GM10847 (cell line): ENCODE results near the gene TBC1D16.

ENCODE experiments used
- POLR2A ChIP-seq: IDR thresholded peaks from 2 replicates; pipeline ENCODE4 v1.6.1; 2011; ENCODE audit not compliant: insufficient read length; ENCODE audit errors: extremely low read depth

TBC1D16 gene

DNA sequence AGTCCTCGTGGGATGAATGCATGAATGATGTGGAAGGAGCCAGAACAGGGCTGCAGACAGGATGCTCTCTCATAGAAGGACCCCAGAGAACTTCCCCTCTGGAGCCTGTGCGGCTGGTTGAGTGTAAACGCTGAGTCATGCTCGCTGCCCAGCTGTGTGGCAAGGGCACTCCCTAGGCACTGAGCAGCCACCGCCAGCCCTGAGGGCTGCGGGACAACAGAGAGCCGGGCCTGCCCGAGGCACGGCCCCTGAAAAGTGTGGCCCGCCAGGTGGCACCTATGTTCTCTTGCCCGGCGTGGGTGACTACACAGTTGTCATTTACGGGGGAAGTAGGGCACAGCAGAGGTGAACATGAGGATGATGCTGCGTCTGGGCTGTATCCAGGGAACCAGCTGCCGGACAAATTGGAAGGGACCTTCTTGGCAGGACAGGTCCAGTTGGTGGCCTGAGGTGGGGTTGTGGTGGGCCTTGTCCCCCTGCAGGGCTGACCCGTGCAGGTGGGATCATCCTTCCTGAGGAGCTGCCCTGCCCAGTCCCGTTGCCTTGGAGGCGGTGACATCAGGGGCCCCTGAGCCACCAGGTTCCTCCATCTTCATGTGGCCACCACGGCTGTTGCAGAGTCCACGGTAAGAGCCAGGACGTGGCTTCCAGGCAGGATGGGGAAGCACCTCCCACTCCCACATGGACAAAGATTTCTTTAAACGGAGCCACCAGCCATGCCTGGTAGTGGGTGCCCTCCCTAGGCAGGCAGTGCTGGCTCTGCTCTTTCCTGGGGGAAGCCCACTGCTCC is 101.6 kb downstream of the TBC1D16 start:
- no peak for TF ChIP-seq POLR2A

DNA sequence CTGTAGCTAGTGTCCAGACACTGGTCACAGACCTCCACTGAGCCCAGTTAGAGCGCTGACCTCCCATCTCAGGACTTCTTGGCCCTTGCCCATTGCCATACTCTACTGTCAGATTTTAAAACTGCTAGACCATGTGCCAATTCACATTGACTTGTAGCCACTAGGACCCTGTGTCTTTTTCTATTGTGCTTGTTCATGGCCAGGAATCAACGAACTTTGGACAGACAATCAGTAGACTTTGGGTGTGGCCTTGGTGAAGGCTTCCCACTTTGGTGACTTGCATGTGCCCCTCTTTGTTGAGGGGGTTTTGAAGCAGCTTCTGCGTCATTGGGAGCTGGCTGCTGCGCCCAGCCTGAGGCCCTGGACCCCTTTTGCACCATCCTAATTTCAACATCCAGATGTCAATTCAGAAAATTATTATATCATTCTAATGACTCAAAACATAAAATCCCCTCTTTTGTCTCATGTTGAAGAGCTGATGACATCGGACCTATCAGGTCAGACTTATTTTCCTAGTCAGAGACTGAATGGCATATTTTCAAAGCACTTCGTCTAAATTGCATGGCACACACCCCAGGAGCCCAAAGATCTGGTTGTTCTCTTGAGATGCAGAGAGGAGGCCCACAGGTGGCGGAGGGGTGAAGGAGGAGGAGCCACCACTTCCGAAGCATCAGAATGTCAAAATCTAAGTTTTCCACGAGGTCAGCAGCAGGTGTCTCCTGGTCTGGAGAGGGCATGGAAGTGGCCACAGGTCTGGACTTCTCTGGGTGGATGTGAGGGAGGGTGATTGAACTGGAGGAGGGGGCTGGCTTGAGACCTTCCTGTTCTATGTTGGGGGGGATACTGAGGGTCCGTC is 103.0 kb downstream of the TBC1D16 start:
- TF ChIP-seq POLR2A = no peak

DNA sequence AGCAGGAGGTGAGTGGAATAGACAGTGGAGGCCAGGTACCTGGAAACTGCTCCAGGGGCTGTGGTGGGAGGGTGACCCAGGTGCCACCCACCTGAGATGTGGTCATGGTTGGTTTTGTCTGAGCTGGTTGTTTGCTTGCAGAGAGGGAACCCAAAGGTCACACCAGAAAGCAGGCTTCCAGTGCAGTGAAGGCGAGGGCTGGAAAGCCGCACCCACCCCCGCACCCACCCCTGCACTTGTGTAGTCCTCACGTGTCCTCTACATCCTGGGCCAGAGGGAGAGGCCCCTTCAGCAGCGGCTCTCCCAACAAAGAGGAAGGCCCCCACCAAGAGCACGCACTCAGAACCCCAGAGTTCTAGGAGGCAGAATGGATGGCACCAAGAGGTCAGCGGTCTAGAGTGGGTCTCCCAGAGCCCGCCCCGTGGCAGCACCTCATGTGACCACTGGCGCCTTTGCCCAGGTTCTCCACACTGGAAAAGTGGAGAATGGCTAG is 103.8 kb downstream of the TBC1D16 start:
- TF ChIP-seq POLR2A = no peak

DNA sequence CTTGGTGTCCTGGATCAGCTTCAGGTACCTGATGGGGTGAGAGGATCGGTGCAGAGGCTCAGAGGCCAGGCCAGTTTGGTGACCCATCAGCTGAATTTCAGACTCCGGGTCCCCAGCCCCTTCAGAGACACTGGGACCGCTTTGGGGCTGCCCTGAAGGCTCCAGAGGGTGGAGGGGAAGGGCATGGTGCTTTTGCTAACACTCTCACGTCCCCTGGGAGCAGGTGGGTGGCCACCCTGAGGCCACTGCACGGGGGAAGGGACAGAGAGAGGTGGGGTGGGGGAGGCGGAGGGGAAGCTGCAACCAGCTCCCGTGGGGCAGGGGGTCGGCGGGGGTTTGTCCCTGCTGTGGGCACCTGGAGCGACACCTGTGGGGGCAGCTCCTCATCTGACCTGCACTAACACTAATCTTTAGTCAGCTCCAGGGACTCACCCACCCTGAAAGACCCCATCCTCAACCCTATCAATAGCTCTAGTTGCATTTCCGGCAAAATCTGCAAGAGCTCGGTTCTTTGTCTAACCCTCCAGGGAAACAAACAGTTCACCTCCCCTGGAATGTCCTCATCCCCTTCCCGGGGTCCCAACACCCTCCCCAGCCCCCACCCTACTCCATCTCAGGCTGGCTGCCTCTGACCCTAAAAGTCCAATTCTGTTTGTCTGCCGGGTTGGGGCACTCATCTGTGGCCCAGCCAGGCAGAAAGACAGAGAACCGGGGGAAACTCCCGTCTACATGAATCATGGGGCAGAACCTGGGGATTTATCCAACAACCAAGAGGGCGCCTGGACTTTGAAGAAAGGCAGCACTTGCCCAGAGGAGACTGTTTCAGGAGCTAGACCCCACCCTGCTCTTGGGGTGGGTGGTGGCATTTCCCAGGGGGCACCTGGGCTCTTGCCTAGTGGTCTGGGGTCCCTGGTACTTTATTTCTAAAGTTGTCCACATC is 104.5 kb downstream of the TBC1D16 start:
- TF ChIP-seq POLR2A = no peak

DNA sequence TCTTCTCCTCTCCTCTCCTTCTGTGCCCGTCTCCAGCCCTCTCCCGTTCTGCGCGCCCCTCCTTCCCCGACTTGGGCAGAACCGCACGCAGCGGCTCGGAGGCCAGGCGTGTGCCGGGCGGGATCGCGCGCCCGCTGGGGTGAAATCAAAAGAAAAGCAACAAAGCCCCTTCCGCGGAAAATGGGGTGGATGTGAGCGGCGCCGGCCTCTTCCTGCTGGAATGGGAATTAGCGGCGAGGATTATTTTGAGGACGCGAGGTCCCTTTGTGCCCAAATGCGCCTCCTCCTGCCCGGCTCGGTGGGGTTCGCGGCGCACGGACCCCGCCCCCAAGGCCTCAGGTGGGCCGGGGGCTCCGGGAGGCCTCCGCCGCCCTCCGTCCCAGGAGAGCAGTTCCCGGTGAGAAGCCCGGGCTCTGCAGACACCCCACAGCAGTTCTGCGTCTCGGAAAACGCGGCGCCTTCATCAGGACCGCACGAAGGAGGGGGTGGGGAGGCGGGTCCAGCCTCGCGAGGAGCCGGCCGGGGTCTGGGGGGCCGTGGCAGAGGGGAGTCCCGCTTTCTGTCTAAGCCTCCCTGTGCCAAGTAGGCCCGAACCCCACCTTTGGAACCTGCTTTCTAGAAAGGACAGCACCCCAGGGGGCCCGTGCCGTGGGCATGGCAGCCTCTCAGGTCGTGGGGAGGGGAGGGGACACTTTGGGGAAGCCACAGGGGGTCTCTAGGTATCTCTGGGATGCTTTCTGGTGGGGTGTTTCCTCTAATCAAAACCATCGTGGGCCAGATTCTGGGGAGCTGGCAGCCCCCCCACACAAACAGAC is 105.4 kb downstream of the TBC1D16 start:
- no peak for TF ChIP-seq POLR2A

DNA sequence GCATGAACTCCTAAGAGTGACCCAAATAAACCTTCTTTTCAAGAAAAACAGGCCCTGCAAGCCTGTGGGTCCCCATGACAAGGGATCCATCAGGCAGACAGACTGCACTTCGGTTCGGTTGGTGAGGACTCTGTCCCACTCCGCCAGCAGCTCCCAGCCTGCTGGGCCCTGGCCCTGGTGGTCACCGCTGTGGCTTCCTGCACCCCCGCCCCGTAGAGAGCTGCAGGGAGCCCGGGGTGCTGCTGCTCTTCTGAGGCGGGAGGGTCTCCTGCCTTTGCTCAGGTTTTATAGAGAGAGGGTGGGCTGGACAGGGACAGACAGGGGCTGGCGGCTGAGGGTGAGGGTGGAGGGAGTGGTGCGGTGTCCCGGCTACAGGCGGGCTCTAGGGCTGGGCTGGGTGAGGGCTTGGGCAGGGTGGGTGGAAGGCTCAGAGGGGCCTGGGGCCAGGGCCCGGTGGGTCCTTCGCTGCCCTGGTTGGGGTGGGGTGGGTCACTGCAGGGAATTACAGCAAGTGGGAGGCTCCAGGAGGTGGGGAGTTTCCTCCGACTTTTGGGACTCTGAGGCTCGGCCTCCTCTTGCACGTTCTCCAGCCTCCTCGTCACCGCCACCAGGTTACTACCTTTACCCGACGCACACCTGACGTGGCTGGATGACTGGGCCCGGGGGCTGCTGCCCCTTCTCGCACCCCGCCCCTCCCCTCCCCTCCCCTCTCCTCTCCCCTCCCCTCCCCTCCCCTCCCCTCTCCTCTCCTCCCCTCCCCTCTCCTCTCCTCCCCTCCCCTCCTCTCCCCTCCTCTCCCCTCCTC is 106.2 kb downstream of the TBC1D16 start:
- TF ChIP-seq POLR2A = no peak

DNA sequence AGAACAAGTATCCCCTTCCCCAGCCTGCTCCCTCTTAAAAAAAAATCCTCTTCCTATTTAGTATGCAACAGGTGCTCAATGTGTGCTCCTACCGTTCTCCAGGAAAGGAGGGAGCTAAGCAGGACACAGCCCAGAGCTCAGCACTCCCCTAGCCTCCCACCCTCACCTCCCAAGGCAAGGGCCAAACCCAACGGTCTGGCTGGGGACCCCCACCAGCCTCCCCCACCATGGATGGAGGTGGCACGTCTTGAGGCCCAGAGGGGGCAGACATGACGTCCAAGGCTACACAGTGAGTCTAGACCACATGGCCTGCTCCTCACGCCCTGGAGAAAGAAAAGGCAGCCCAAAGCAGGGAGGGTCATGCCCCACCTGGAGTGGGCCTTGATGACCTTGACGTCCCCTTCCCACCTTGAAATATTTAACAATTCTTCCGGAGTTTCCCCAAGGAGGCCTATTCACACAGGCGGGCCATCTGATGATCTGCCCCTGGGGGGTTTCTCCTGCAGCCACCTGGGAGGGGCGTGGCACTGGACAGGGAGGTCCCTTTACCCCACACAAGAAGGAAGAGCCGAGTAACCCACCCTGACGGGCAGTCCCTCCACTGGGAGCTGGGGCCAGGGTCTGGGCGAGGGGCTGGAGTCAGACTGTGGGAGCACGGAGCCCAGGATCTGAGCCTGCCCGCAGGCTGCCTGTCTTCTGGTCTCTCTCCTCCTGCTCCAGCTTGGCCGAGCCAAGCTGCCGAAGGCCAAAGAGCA is 107.0 kb downstream of the TBC1D16 start:
- TF ChIP-seq POLR2A = no peak

DNA sequence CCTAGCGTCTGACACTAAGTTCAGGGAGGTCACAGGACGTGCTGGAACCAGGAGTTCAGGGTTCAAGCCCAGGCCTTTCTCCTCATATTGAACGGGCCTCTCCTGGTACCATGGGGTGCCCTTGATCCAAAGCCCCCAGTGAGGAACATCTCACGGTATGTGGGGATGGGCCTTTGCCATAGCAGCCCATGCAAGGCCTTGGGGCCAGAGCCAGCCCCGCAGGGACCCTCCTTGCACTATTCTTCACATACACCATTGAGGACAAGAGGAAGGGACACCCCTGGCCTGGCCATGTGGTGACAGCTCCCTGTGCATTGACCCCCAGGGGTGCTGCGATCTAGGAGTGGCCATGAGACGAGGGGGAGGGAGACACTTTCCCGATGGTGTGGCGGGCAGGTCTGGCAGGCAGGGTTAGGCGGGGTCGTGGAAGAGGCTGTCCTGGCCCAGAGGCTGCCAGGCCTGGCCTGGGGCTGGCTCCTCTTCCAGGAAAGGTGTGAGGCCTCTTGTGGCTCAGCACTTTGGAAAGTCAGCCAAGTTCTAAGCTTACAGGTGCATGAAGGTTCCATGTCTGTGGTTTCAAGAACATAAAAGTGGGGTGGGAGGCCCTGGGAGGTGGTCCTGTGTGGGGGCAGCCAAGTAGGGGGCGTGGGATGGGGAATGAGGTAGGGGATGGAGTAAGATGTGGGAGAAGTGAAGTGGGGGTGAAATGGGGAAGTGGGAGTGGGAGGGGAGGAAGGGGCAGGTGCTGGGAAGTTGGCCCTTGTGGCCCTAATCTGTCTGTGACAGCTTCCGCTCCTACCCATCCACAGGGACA is 107.8 kb downstream of the TBC1D16 start:
- TF ChIP-seq POLR2A = no peak

DNA sequence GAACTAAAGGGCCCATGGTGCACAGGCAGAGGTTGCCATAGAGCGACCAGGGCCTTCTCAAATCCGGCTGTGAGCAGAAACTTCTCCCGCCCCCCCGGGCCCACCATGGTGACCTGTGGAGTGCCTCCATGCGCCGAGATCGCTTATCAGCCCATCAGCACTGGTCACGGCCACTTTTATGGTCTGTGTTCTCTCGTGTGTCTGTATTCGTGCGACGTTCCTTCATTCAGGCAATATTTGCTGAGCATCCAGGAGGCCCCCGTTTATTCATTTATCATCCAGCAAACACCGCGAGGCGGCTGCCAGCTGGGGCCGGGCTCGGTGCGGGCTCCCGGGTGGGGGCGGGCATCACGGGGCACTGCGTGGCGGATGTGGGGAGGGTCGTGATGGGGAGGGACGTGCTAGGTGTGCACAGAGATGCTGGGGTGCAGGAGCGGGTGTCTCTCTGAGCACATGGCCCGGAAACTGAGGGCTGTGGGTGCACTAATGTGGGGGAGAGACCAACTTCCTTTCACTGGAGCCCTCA is 108.5 kb downstream of the TBC1D16 start:
- TF ChIP-seq POLR2A = no peak

DNA sequence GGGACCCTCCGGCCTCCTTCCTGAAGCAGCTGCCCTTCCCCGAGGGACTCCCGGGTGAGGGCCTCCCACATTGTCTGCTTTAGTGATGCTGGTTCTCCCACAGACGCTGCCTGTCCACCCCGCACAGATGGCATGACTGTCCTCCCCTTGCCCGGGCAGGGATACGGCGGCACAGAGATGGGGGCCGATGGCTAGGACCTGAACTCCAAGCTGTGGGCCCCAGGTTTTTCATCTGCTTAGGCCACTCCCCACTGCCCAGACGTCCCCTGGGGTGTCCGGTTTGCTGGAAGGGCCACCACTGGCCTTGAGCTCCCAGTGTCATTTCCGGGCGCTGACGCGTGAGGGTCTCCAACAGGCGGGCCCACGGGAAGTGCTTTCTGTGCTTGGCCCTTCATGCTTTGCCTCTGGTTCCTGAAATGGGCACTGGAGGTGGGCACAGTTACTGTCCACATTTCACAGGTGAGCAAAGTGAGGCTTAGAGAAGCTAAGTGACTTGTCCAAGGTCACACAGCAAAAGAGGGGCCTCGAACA is 109.0 kb downstream of the TBC1D16 start:
- no peak for TF ChIP-seq POLR2A

DNA sequence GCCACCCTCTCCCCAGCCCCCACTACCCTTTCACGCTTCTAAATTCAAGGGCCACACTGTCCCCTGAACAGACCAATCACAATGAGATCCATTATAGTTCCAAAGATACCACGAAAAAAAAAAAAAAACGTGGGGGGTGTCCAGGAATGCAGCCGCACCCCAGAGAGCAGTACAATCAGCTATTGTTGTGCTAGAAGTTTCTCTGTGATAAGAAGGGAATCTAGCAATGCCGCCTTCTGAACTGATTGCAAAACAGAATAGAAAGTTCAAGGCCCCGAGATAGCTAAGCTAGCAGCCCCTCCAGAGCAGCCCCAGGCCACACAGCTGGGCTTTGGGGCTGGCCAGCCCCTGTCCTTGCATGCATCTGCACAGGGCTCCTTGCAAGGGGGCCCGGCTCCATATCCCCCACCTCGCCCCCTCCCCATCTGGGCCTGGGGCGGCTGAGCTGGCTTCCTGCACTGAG is 109.5 kb downstream of the TBC1D16 start:
- no peak for TF ChIP-seq POLR2A
